Fibroblast of lung (primary cell): ENCODE data around the gene TPCN2.

ENCODE experiments used
- EZH2 ChIP-seq: IDR thresholded peaks from 2 replicates; pipeline ENCODE4 v1.5.1; 2012; ENCODE audit warnings: low read length, control low read depth, mild to moderate bottlenecking; ENCODE audit errors: missing control alignments
- TF ChIP-seq, protein P1 (sequence below), 2 donors: IDR thresholded peaks in 1 of 2; conservative IDR thresholded peaks in 1 of 2; 1 replicate in 1 of 2; 2 replicates in 1 of 2; pipeline ENCODE4 v1.5.1; 2011 to 2012; ENCODE audit warnings: low read length in 2 of 2, control low read depth in 1 of 2, inconsistent platforms in 1 of 2, low read depth in 1 of 2, mild to moderate bottlenecking in 1 of 2

- TF ChIP-seq, protein P1, sequence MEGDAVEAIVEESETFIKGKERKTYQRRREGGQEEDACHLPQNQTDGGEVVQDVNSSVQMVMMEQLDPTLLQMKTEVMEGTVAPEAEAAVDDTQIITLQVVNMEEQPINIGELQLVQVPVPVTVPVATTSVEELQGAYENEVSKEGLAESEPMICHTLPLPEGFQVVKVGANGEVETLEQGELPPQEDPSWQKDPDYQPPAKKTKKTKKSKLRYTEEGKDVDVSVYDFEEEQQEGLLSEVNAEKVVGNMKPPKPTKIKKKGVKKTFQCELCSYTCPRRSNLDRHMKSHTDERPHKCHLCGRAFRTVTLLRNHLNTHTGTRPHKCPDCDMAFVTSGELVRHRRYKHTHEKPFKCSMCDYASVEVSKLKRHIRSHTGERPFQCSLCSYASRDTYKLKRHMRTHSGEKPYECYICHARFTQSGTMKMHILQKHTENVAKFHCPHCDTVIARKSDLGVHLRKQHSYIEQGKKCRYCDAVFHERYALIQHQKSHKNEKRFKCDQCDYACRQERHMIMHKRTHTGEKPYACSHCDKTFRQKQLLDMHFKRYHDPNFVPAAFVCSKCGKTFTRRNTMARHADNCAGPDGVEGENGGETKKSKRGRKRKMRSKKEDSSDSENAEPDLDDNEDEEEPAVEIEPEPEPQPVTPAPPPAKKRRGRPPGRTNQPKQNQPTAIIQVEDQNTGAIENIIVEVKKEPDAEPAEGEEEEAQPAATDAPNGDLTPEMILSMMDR (conservative IDR thresholded peaks at IDR 0.05 in 1 of 2, IDR thresholded peaks at IDR 0.05 in 1 of 2; ENCODE audit: low read depth in 1 of 2, low read length in 2 of 2): no peak
- TF ChIP-seq EZH2: no peak
Observed at GRCh38 chr11:69092263-69092662, 43.5 kb downstream of the TPCN2 start.
